ENCODE measurements around the gene DCAF10. TPM values are rescaled to one million over a fixed set of nuclear protein-coding genes. Genes with fewer than 3 reads are reported as not detected.
"Not testable (repeated sequence)": the region's sequence is repeated elsewhere in the genome, so short reads cannot be mapped to it uniquely, and the experiment has no call there.

The DCAF10 gene
- total RNA-seq, 1 donor from 2014 or later: 29.7 TPM

- no peak for DNase-seq (ENCODE audit: extremely low read depth, low read depth, low spot score)
These were observed 12.3 kb upstream of the DCAF10 start for GRCh38 chr9:37788332-37788731.

GRCh38 chr9:37790096-37790495 lies 10.5 kb upstream of the DCAF10 start:
- no peak for DNase-seq (ENCODE audit: extremely low read depth, low read depth, low spot score)

- DNase-seq (ENCODE audit: extremely low read depth, low read depth, low spot score): no peak
These were observed 8.5 kb upstream of the DCAF10 start for GRCh38 chr9:37792122-37792521.

GRCh38 chr9:37796232-37796631 lies 4.4 kb upstream of the DCAF10 start:
- DNase-seq (ENCODE audit: extremely low read depth, low read depth, low spot score): no peak

- DNase-seq (ENCODE audit: extremely low read depth, low read depth, low spot score): no peak
These were observed 1.9 kb upstream of the DCAF10 start for GRCh38 chr9:37798677-37799076.

GRCh38 chr9:37801287-37801850 lies 772 bp downstream of the DCAF10 start:
- DNase-seq (ENCODE audit: extremely low read depth, low read depth, low spot score): no peak

GRCh38 chr9:37801959-37802711 lies 1.5 kb downstream of the DCAF10 start:
- no peak for DNase-seq (ENCODE audit: extremely low read depth, low read depth, low spot score)

GRCh38 chr9:37806271-37806670 lies 5.7 kb downstream of the DCAF10 start:
- DNase-seq (ENCODE audit: extremely low read depth, low read depth, low spot score): no peak

GRCh38 chr9:37809676-37810075 lies 9.1 kb downstream of the DCAF10 start:
- DNase-seq (ENCODE audit: extremely low read depth, low read depth, low spot score): not testable (repeated sequence)

GRCh38 chr9:37811906-37812476 lies 11.4 kb downstream of the DCAF10 start:
- no peak for DNase-seq (ENCODE audit: extremely low read depth, low read depth, low spot score)

- DNase-seq (ENCODE audit: extremely low read depth, low read depth, low spot score): no peak
These were observed 12.3 kb downstream of the DCAF10 start for GRCh38 chr9:37812773-37813379.

GRCh38 chr9:37818849-37819248 lies 18.3 kb downstream of the DCAF10 start:
- no peak for DNase-seq (ENCODE audit: extremely low read depth, low read depth, low spot score)

- no peak for DNase-seq (ENCODE audit: extremely low read depth, low read depth, low spot score)
These were observed 19.5 kb downstream of the DCAF10 start for GRCh38 chr9:37820142-37820541.

- not testable (repeated sequence) for DNase-seq (ENCODE audit: extremely low read depth, low read depth, low spot score)
These were observed 24.6 kb downstream of the DCAF10 start for GRCh38 chr9:37825174-37825573.

- DNase-seq (ENCODE audit: extremely low read depth, low read depth, low spot score): no peak
These were observed 27.0 kb downstream of the DCAF10 start for GRCh38 chr9:37827483-37828165.

GRCh38 chr9:37835821-37836220 lies 35.2 kb downstream of the DCAF10 start:
- DNase-seq (ENCODE audit: extremely low read depth, low read depth, low spot score): no peak

- DNase-seq (ENCODE audit: extremely low read depth, low read depth, low spot score): no peak
These were observed 35.8 kb downstream of the DCAF10 start for GRCh38 chr9:37836386-37836785.

GRCh38 chr9:37839496-37840461 lies 39.2 kb downstream of the DCAF10 start:
- no peak for DNase-seq (ENCODE audit: extremely low read depth, low read depth, low spot score)

- DNase-seq (ENCODE audit: extremely low read depth, low read depth, low spot score): no peak
These were observed 40.1 kb downstream of the DCAF10 start for GRCh38 chr9:37840560-37841194.

GRCh38 chr9:37852222-37852621 lies 51.6 kb downstream of the DCAF10 start:
- no peak for DNase-seq (ENCODE audit: extremely low read depth, low read depth, low spot score)
